ENCODE measurements around the gene MSGN1.

DNA sequence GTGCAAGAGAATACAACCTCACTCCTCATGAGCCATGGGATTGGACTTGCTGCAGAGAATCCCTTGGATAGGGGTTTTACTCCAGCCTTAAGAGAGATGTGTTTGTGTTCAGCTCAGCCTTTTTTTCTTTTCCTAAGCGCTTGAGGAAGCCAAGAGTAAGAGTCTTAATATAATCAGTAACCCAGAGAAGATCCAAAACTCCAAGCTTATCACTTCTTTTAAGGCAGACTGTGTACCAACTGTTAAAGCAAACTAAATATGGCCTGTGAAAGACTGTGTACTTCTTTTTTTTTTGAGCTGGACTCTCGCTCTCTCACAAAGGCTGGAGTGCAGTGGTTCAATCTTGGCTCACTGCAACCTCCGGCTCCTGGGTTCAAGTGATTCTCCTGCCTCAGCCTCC is 30.4 kb downstream of the MSGN1 start:
- TF ChIP-seq POLR2A (IDR thresholded peaks at IDR 0.05; ENCODE audit: low read depth): no peak
- TF ChIP-seq POLR2AphosphoS5 (IDR thresholded peaks at IDR 0.05): no peak
- TF ChIP-seq, protein P1, sequence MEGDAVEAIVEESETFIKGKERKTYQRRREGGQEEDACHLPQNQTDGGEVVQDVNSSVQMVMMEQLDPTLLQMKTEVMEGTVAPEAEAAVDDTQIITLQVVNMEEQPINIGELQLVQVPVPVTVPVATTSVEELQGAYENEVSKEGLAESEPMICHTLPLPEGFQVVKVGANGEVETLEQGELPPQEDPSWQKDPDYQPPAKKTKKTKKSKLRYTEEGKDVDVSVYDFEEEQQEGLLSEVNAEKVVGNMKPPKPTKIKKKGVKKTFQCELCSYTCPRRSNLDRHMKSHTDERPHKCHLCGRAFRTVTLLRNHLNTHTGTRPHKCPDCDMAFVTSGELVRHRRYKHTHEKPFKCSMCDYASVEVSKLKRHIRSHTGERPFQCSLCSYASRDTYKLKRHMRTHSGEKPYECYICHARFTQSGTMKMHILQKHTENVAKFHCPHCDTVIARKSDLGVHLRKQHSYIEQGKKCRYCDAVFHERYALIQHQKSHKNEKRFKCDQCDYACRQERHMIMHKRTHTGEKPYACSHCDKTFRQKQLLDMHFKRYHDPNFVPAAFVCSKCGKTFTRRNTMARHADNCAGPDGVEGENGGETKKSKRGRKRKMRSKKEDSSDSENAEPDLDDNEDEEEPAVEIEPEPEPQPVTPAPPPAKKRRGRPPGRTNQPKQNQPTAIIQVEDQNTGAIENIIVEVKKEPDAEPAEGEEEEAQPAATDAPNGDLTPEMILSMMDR (IDR thresholded peaks at IDR 0.05): no peak
- TF ChIP-seq EP300 (IDR thresholded peaks at IDR 0.05): no peak
